PFSK-1 (cell line): ENCODE measurements around the gene ATP8A1.

Experiments used
- FOXP2 ChIP-seq: optimal IDR thresholded peaks from 2 replicates; pipeline ENCODE3; 2011; ENCODE audit warnings: borderline replicate concordance, control low read depth, inconsistent platforms; ENCODE audit not compliant: insufficient read depth; ENCODE audit errors: extremely low read length, extremely low read depth
- POLR2AphosphoS5 ChIP-seq: IDR thresholded peaks from 2 replicates; pipeline ENCODE4 v1.6.1; 2012; ENCODE audit warnings: low read depth, mild to moderate bottlenecking, control low read depth, low read length, moderate library complexity
- REST ChIP-seq, 2 experiments: IDR thresholded peaks; 2 replicates each; pipeline versions ENCODE4 v1.6.1 to v1.8.0; 2011 to 2012; ENCODE audit warnings: low read depth in 2 of 2, low read length in 2 of 2, control low read depth in 1 of 2, inconsistent platforms in 1 of 2, mild to moderate bottlenecking in 1 of 2, moderate library complexity in 1 of 2; ENCODE audit not compliant: insufficient read depth in 1 of 2
- SIN3A ChIP-seq: IDR thresholded peaks from 2 replicates; pipeline ENCODE4 v1.6.1; 2012; ENCODE audit warnings: mild to moderate bottlenecking, low read length, moderate library complexity, borderline replicate concordance; ENCODE audit not compliant: insufficient read depth
- TAF1 ChIP-seq: IDR thresholded peaks from 2 replicates; pipeline ENCODE4 v1.6.1; 2012; ENCODE audit warnings: low read length, control low read depth, borderline replicate concordance; ENCODE audit not compliant: insufficient read depth

The ATP8A1 gene

DNA sequence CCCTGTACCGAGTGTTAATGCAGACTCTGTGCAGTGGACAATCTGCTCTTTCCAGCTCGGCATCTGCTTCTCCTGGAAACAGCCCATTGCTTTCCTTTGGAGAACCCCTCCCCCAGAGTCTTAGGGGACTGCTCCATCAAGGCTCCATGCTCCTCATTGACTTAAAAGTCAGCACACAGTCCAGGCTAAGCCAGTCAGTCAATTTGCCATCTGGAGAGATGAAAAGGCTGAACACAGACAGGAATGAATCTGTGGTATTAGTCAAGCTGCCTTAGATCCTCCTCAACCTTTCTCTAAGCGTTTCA is 20.3 kb downstream of the ATP8A1 start:
- no peak for TF ChIP-seq POLR2AphosphoS5
- no peak for TF ChIP-seq FOXP2
- TF ChIP-seq TAF1, result no peak
- TF ChIP-seq SIN3A, result no peak
- no peak for TF ChIP-seq REST (IDR thresholded peaks at IDR 0.05; ENCODE audit: insufficient read depth in 1 of 2, low read depth in 2 of 2, low read length in 2 of 2)

DNA sequence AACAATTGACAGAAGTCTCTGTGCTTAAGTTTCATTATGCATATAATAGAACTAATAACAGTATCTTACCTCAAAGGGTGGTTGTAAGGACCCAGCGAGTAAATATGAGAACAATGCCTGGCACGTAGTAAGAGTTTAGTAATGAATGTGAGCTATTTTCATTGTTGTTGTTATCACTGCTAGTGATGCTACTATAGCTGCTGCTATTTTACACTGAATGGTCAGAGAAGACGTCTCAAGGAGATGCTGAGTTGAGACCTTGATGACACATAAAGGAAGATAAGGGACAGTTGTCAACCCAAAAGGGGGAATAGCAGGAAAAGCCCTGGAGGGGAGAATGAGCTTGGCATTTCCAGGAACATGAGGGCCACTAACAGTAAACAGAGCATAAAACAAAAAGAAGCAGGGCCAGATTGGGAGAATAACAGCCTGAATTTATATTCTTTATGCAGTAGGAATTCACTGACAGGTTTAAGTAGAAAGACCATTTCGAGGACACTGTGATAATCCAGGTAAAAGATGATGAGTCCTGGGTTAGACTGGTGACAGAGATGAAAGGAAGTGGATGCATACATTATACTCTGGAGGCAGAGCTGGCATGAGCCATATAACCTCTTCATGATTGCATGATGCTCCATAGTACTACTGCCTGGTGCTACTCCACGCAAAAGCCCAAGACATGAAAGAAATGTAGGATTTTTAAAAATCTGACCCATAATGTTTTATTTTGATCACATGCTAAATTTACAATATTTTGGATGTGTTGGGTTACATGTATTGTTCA is 23.1 kb downstream of the ATP8A1 start:
- TF ChIP-seq TAF1 (no peak), REST (IDR thresholded peaks at IDR 0.05; ENCODE audit: insufficient read depth in 1 of 2, low read depth in 2 of 2, low read length in 2 of 2) (no peak), SIN3A (no peak), FOXP2 (no peak)

- TF ChIP-seq TAF1 (no peak), SIN3A (no peak), POLR2AphosphoS5 (no peak), FOXP2 (no peak), REST (IDR thresholded peaks at IDR 0.05; ENCODE audit: insufficient read depth in 1 of 2, low read depth in 2 of 2, low read length in 2 of 2) (no peak)
Measured at GRCh38 chr4:42632653-42633382, 24.1 kb downstream of the ATP8A1 start.

DNA sequence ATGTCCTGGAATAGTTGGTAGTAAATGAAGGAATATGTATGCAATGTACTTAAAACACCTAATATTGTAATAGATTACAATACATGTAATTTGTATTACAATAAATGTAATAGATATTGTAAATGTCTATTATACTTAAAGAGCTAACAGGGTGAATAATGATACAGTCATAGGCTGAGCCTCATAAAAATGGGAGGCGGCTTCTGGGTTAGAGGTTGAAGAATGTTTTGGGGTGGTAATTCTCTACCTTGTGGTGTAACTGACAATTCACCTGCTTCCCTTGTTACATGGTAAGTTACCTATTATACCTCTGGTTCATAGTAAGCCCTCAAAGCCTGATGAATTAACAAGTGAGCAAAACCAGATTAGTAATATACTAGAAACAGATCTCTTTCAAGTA is 26.0 kb downstream of the ATP8A1 start:
- TF ChIP-seq POLR2AphosphoS5 (no peak), TAF1 (no peak), FOXP2 (no peak), SIN3A (no peak), REST (IDR thresholded peaks at IDR 0.05; ENCODE audit: insufficient read depth in 1 of 2, low read depth in 2 of 2, low read length in 2 of 2) (no peak)
